HG03097 (cell line): ENCODE data around the gene RAI1.

ENCODE experiments used
- ATAC-seq: cut with Tn5 transposase; IDR thresholded peaks from one replicate; pipeline ENCODE4 v1.9.1; 2021; ENCODE audit not compliant: unreplicated experiment, low FRiP score

The RAI1 gene

DNA sequence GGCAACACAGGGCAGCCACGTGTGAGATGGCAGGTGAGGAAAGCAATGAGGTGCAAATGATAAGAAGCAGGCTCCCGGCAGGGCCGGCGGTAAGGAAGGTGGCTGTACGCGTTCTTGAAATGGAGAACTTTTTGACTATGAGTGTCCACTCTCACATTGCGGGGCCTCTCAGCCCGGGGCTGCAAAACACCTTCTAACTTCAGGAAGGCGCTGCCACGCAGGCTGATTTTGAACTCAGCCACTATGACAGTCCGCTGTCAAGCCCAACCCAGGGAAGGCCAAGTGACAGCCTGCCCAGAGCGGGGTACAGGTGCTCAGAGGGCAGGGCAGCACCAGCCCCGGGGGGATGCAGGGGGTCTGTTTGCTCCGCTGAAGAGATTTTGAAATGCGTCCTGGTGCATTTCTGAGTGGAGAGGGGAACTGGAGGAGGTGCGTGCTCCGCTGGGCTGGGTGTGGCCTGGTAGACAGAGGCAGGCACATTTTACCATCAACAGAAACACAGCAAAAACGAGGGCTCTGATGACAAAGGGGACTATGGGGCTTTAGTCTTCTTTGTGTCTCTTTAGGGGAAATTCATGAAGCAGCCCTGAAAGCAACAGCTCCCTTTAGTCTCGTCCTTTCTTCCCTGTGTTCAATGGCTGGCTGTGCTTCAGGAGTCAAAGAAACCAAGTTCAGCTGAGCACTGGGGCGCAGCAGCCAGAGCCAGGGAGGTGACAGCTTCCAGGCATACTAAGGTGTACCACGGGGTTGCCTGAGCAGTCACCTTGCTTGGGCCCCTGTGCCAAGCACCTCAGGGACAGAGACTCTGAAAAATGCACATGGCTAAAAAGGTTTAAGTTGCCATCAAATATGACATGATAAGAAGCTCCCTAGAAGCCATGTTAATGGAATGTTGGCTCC, 170.1 kb downstream of the RAI1 start:
- no peak for ATAC-seq

DNA sequence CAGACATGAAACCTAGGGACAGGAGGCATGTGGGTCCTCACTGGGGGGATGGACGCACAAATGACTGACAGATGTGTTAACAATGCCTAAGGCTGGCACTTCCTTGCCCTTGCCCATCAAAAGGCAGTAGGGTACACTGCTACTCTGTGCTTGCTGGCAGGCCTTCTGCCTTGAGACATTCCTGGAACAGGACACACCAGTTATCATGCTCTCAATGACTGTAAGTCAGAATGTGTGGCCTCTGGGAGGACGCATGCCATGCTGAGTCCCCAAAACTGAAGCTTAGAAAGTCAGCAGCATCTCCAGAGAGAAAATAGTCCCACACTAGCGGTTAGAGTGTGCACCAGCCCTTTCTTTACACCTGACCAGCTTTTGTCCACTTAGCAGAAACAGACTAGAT, 171.7 kb downstream of the RAI1 start:
- ATAC-seq: no peak

DNA sequence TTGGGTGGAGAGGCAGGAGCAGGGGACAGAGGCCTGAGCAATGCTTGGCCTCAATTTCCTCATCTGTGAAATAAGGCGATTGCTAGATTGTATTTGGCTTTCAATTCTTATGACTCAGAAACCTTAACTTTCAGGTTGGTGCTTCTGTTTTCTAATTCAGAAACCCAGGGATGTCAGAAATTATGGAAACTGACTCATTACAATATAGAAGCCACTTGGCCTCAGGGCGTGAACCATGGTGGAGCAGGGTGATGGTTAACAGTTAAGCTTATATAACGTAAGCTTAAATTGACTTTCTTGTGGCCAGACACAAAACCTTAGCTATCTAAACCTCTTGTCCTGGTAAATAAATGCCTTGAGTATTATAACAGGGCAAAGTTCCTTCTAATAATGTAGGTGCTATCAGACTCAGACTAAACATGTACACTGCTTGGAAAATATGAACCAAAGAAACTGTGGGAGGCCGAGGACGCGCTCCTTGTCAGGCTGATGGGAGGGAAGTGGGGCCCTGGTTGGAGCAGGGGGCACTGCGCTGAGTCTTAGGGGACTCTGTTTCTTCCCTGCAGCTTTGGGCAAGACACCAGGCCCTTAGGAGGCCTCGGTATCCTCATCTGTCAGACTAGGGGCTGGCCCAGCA, 172.7 kb downstream of the RAI1 start:
- no peak for ATAC-seq

DNA sequence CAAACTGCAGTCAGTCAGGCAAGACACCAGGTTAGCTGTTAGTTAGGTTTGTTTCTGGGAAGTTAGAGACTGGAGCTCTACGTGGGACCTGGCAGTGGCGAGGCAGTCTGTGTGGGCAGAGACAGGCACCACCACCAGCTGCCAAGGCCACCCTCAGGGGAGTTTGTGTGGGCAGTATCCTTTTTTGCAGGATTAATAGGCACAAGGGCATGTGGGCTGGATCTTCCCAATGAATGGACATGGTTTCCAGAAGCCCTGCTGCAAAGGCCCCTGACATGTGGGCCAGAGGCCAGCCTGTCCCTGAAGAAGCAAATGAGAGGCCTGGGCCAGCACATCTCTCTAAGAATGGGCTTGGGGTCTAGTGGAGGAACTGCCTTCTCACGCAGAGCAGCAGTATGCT, 174.7 kb downstream of the RAI1 start:
- no peak for ATAC-seq

DNA sequence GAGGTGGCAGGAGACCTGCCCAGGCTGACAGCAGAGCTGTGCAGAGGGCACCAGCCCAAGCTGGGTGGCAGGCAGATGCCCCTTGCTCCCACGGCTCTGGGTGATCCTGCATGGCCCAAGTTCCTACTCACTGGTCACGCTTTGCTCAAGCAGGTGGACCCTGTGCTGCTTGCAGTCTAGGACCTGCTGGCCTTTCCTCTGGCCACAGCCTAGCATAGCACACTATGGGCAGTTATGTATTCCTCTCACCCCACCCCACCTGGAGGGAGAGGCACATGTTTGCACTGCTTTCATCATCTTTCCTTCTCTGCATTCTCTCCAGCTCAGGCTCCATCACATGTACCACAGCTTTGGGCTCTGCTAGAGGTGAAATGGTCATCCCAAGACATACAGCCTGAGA, 175.1 kb downstream of the RAI1 start:
- no peak for ATAC-seq

DNA sequence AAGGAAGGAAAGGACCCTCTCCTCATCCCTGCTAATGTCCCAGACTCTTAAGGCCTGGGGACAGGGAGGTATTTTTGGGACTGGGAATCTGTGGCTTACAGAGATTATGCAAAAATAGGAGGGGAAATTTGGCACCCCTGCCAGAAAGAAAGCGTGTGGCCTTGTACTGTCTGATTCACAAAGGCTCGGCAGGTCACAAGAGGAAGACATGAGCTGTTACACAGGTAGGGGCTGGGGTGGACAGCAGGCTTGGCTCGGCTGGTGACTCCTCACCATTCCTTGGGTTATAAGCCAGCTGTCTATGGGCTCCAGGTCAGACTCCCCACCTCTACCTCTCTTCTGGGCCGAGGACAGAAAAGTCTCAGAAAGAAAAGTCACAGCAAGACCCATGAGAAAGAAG, 176.2 kb downstream of the RAI1 start:
- ATAC-seq: no peak

DNA sequence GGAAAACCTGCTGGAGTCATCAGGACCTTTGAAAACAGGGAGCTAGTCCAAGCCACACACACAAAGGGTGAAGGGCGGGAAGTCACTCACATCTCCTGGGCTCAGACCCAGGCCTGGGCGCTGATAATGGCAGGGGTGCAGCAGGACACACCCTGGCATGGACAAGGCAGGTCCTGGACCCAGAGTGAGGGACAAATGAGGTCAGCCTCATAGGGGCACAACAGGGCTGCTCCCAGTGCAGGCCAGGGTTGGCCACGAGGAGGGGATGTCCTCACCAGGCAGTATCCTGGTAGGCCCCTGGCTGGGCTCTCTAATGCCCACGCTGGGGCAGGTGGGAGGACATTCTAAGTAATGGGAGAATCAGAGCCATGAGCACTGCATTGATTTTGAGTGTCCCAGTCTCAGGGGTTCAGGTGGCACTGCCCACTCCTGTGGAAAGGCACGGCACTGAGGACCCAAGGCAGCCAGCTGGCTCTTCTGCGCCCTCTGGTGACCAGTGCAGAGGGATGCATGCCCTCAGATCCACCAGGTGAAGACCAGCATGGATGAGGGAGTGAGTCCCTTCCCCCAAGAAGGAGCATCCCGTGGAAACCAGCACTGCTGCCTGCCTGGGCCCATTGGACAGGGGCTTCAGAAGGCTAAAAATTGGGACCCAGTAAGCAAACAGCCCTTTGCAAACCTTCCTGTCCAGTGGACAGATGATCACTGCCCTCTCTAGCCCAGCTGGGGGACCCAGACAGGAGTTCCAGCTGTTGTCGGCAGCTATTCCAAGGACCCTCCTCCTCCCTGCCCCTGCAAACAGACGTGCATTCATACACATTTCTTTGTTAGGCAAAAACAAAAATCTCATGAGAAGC, 178.9 kb downstream of the RAI1 start:
- no peak for ATAC-seq

DNA sequence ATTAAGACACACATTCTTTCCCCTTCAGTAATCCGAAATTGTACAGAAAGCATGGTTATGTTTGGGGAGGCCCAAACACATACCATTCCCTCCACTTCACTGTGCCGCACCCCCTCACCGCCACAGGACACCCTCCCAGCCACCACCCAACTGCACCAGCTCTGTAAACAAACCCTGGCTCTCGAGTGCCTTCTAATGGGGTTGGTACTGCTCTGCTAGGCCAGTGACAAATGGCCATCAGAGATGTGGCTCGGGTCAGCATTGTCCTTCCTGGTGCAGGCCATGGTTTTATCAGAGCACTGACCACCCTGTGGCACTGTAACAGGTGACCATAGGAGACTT, 179.5 kb downstream of the RAI1 start:
- ATAC-seq: no peak
